Measurements from ENCODE around the gene GASK1B. TPM values are rescaled to one million over a fixed set of nuclear protein-coding genes. Genes with fewer than 3 reads are reported as not detected.

Gene GASK1B
- total and polyA plus RNA-seq, 8 donors, result 21.7 to 56.8 (median 24.2) TPM

DNA sequence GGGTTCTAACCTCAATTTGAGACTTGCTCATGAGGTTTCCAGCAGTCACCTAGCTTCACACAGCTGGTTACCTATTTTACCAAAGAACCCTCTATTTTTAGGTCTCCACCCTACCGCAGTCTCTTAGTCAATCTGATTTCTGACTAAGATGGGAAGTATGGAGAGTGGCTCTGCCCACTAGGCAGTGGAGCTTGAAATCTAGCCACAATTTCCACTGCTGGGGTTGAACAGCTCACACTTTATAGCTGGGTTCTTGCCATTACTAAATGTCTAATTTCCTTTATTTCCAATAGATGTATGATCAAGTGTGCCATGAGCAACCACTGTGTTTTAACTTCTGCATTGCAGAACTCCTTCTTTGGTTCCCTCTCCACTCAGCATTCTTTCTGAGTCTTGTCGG is 43.1 kb downstream of the GASK1B start:
- intact Hi-C loops (cut with DNase I), result no loop called here
- DNase-seq (no peak), ATAC-seq (no peak)
- no peaks in the 10 kb centered on the region for H3K27me3 ChIP-seq
- H3K9me3 ChIP-seq, result no peaks in the 10 kb centered on the region
- TF ChIP-seq, protein P1, sequence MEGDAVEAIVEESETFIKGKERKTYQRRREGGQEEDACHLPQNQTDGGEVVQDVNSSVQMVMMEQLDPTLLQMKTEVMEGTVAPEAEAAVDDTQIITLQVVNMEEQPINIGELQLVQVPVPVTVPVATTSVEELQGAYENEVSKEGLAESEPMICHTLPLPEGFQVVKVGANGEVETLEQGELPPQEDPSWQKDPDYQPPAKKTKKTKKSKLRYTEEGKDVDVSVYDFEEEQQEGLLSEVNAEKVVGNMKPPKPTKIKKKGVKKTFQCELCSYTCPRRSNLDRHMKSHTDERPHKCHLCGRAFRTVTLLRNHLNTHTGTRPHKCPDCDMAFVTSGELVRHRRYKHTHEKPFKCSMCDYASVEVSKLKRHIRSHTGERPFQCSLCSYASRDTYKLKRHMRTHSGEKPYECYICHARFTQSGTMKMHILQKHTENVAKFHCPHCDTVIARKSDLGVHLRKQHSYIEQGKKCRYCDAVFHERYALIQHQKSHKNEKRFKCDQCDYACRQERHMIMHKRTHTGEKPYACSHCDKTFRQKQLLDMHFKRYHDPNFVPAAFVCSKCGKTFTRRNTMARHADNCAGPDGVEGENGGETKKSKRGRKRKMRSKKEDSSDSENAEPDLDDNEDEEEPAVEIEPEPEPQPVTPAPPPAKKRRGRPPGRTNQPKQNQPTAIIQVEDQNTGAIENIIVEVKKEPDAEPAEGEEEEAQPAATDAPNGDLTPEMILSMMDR (IDR thresholded peaks at IDR 0.05), result no peak
- H3K4me1 ChIP-seq, result no peaks in the 10 kb centered on the region
- no peak overlapping the region for H3K4me3 ChIP-seq
- peaks cover 0 to 7% of the 10 kb centered on the region in 2 donors for H3K36me3 ChIP-seq
- no peak overlapping the region for H3K27ac ChIP-seq

DNA sequence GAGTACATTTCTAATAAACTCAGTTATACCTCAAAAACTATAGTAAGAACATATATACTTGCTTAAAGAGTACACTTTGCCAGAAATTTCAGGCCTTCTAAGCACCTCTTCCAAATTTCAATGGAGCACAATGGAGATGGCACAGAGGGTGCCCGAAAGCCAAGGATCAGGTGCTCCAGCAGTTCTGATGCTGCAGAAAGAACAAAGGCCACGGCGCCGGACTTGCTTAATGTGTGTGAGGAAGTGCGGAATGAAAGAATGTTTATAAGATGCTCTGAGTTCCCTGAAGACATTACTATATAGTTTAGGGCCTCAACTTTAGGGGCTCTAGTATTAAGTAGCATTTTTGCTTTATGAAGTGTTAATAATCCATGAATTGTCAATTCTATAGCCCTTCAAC is 44.3 kb downstream of the GASK1B start:
- ATAC-seq (no peak), DNase-seq (peak in 1 of 4 donors; percentile 52)
- no peak overlapping the region for H3K27ac ChIP-seq
- intact Hi-C loops (cut with DNase I), result no loop called here
- no peaks in the 10 kb centered on the region for H3K27me3 ChIP-seq
- peaks cover 0 to 7% of the 10 kb centered on the region in 2 donors for H3K36me3 ChIP-seq
- TF ChIP-seq, protein P1 (IDR thresholded peaks at IDR 0.05), result no peak
- H3K9me3 ChIP-seq, result no peaks in the 10 kb centered on the region
- H3K4me3 ChIP-seq, result no peak overlapping the region
- no peaks in the 10 kb centered on the region for H3K4me1 ChIP-seq

DNA sequence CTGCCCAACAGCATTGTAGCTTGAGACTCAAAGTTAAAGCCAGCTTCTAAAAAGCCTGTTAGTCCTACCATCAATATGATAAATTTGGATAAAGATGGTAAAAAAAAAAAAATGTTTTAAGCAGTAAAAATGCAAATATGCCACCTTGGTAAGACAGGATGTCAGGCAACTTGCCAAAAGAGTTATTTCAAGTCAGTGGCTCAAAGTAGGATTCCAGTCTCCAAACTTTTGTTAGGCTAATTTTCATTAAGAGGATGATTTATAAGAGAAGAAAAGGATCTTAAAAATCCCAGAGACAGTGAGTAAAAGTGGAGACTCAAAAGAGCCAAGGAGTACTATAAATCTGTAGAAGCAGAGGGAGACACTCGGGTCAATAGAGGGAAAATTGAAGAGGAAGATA is 47.5 kb downstream of the GASK1B start:
- Histone ChIP-seq H3K4me3 (no peak overlapping the region), H3K9me3 (no peaks in the 10 kb centered on the region), H3K27me3 (no peaks in the 10 kb centered on the region), H3K36me3 (peaks cover 0 to 5% of the 10 kb centered on the region in 2 donors), H3K27ac (no peak overlapping the region), H3K4me1 (peaks cover 0 to 13% of the 10 kb centered on the region in 2 donors)
- intact Hi-C loops (cut with DNase I), result no loop called here
- no peak for ATAC-seq
- no peak for DNase-seq
- TF ChIP-seq, protein P1 (IDR thresholded peaks at IDR 0.05), result no peak

Other genes starting within 250 kb of the GASK1B start
- gene TMEM144, start 37.5 kb upstream of the GASK1B start, total RNA-seq, result 10 to 100 TPM; 13.9 to 16.8 TPM
- gene TMEM144, start 37.5 kb upstream of the GASK1B start, polyA plus RNA-seq (ENCODE audit: insufficient read length in 6 of 6), result 1 to 10 TPM; 4.6 to 6.5 (median 5.8) TPM

Data from left lung (tissue), 10 donors.